ENCODE results near the gene RALB. TPM values are rescaled to one million over a fixed set of nuclear protein-coding genes. Genes with fewer than 3 reads are reported as not detected.
A peak's percentile ranks its signal among the peaks of the same experiment; 100 is the strongest.

Gene RALB
- total and polyA plus RNA-seq, 2 of the 4 experiments (the other 2 are of a cell fraction), result 53.6 to 54.7 TPM

DNA sequence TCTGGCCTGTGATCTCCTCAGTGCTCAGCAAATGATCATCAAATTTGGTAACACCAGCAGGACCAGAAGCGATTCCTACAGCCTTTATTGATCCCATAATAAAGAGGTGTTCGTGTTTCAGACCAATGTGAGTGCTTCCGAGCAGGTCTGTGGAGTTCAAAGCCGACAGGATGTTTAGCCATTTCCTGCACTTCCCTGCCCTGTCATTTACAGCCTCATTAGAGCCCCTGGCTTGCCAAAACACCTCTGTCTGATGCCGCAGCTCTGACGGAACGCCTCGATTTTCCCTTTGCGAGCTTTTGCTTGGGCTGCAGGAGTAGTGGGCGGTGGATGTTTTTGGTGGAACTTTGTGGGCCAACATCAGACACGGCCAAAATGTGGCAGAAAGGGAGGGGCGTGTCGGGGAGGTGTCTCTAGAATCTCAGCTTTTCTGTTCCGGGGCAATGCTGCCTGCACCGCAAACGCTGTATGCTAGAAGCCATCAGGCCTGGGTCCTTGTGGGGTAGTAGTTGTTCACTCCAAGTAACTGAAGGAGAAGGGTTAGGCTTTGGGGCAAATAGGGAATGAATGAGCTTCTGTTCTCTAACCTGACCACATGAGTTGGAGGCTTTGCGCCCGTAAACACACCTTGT lies 67.2 kb downstream of the RALB start:
- no peak overlapping the region for H4K5ac ChIP-seq (ENCODE audit: low read depth, low read length)
- H3K4me3 ChIP-seq (ENCODE audit: insufficient read depth, low read depth, low read length), result no peak overlapping the region
- no peaks in the 10 kb centered on the region for H3K9me1 ChIP-seq (ENCODE audit: insufficient read depth, low read length)
- peak overlapping the region; percentile 29 for H2AFZ ChIP-seq (replicated peaks; ENCODE audit: low read length, poor library complexity)
- H3K9ac ChIP-seq (ENCODE audit: low read depth, low read length), result no peak overlapping the region
- ChIA-PET POLR2A (ENCODE audit: unreplicated experiment) (no interaction called here), CTCF (no interaction called here)
- TF ChIP-seq CEBPB (IDR thresholded peaks at IDR 0.05; ENCODE audit: low read depth, low read length), result no peak
- peaks cover 43% of the 10 kb centered on the region for H3K27me3 ChIP-seq (ENCODE audit: control insufficient read depth, insufficient read depth, low read length)
- H2BK15ac ChIP-seq (ENCODE audit: low read depth, low read length), result no peak overlapping the region
- no peak overlapping the region for H2BK5ac ChIP-seq (ENCODE audit: low read depth, low read length, poor library complexity, severe bottlenecking)
- dilution Hi-C loops (cut with HindIII; ENCODE audit: low sequenced_read_pairs, unreplicated experiment), result no loop called here
- in situ Hi-C loops (cut with MboI; ENCODE audit: low sequenced_read_pairs), result no loop called here
- no TSS peak for BruUV-seq (replicated peaks)
- H3K4me1 ChIP-seq (ENCODE audit: control insufficient read depth, insufficient read depth, low read length), result peaks cover 3% of the 10 kb centered on the region; the same call in 1 of the 2 replicates
- no peaks in the 10 kb centered on the region for H3K36me3 ChIP-seq (ENCODE audit: control insufficient read depth, insufficient read depth, low read length)
- no peaks in the 10 kb centered on the region for H3K9me3 ChIP-seq (ENCODE audit: control insufficient read depth, insufficient read depth, low read length)
- no peak overlapping the region for H3K56ac ChIP-seq (ENCODE audit: extremely low read depth, insufficient read depth, low read length)
- H3K4me2 ChIP-seq (ENCODE audit: low read depth, low read length), result no peak overlapping the region
- WGBS, 2 experiments (ENCODE audit: extremely low coverage in 2 of 2, insufficient read length in 1 of 2), result 52% methylated on average over 4 of the region's 18 CpGs; no CpG with 5 or more reads in 1 of the 2 experiments
- DNase-seq (no peak), ATAC-seq (ENCODE audit: low read depth) (no peak)
- no peak overlapping the region for H3K23ac ChIP-seq (ENCODE audit: low read depth, low read length)
- no peak overlapping the region for H3K27ac ChIP-seq (ENCODE audit: insufficient read depth, low read length)
- no peaks in the 10 kb centered on the region for H4K20me1 ChIP-seq (ENCODE audit: insufficient read depth, low read length)
- no peak overlapping the region for H2AK5ac ChIP-seq (ENCODE audit: low read depth, low read length)
- H3K79me1 ChIP-seq (ENCODE audit: low read depth in 1 of 2, low read length in 2 of 2), result no peaks in the 10 kb centered on the region
- H2BK120ac ChIP-seq (ENCODE audit: low read depth, low read length), result no peak overlapping the region
- H3K14ac ChIP-seq (replicated peaks; ENCODE audit: low read depth, low read length), result no peak overlapping the region
- no peak overlapping the region for H3K4ac ChIP-seq (ENCODE audit: low read depth, low read length)
- H3K18ac ChIP-seq (ENCODE audit: low read depth, low read length), result no peak overlapping the region
- no peak overlapping the region for H4K91ac ChIP-seq (ENCODE audit: insufficient read depth, low read depth, low read length)
- no peak overlapping the region for H2BK20ac ChIP-seq (ENCODE audit: low read depth, low read length)
- H2AK9ac ChIP-seq (replicated peaks; ENCODE audit: low read depth, low read length, poor library complexity), result no peak overlapping the region
- no peak overlapping the region for H4K8ac ChIP-seq (ENCODE audit: low read depth in 2 of 2, low read length in 2 of 2)
- intact Hi-C loops (cut with micrococcal nuclease), result no loop called here
